HG03469 (cell line): ENCODE results near the gene NXPE3.
"Not testable (repeated sequence)": the region's sequence is repeated elsewhere in the genome, so short reads cannot be mapped to it uniquely, and the experiment has no call there.

ENCODE experiments used
- ATAC-seq: cut with Tn5 transposase; IDR thresholded peaks from one replicate; pipeline ENCODE4 v1.9.1; 2021; ENCODE audit warnings: mild to moderate bottlenecking, moderate library complexity, moderate number of reproducible peaks; ENCODE audit not compliant: unreplicated experiment

NXPE3 gene

GRCh38 chr3:101849714-101850245 lies 70.8 kb downstream of the NXPE3 start:
- ATAC-seq: peak; percentile 17

GRCh38 chr3:101850246-101851051 lies 71.4 kb downstream of the NXPE3 start:
- ATAC-seq: peak; percentile 23

GRCh38 chr3:101851072-101851770 lies 72.2 kb downstream of the NXPE3 start:
- no peak for ATAC-seq

- ATAC-seq: no peak
Measured at GRCh38 chr3:101851850-101852714, 73.1 kb downstream of the NXPE3 start.

- no peak for ATAC-seq
Measured at GRCh38 chr3:101852983-101853840, 74.2 kb downstream of the NXPE3 start.

GRCh38 chr3:101853982-101854381 lies 75.0 kb downstream of the NXPE3 start:
- no peak for ATAC-seq

GRCh38 chr3:101854608-101855304 lies 75.7 kb downstream of the NXPE3 start:
- ATAC-seq: no peak

GRCh38 chr3:101857301-101857741 lies 78.3 kb downstream of the NXPE3 start:
- no peak for ATAC-seq

GRCh38 chr3:101858464-101859030 lies 79.5 kb downstream of the NXPE3 start:
- ATAC-seq: no peak

GRCh38 chr3:101859882-101860448 lies 81.0 kb downstream of the NXPE3 start:
- ATAC-seq: no peak

GRCh38 chr3:101861212-101861788 lies 82.3 kb downstream of the NXPE3 start:
- ATAC-seq: no peak

- ATAC-seq: no peak
Measured at GRCh38 chr3:101861789-101862415, 82.9 kb downstream of the NXPE3 start.

- ATAC-seq: no peak
Measured at GRCh38 chr3:101862416-101863165, 83.6 kb downstream of the NXPE3 start.

GRCh38 chr3:101864926-101865325 lies 85.9 kb downstream of the NXPE3 start:
- ATAC-seq: not testable (repeated sequence)

GRCh38 chr3:101865751-101866509 lies 86.9 kb downstream of the NXPE3 start:
- no peak for ATAC-seq

GRCh38 chr3:101867511-101867910 lies 88.5 kb downstream of the NXPE3 start:
- ATAC-seq: no peak
